ENCODE results near the gene KRT33A.

Gene KRT33A

GRCh38 chr17:41333836-41334235 lies 16.8 kb downstream of the KRT33A start:
- DNase-seq: no peak
- in situ Hi-C loops (cut with MboI; ENCODE audit: low pct_unique_long_range_greater_than_20kb, low sequenced_read_pairs): no loop called here

- DNase-seq: no peak
- in situ Hi-C loops (cut with MboI; ENCODE audit: low pct_unique_long_range_greater_than_20kb, low sequenced_read_pairs): no loop called here
Measured at GRCh38 chr17:41333098-41333497, 17.5 kb downstream of the KRT33A start.

GRCh38 chr17:41332239-41332638 lies 18.4 kb downstream of the KRT33A start:
- no peak for DNase-seq
- in situ Hi-C loops (cut with MboI; ENCODE audit: low pct_unique_long_range_greater_than_20kb, low sequenced_read_pairs): no loop called here

GRCh38 chr17:41331606-41332005 lies 19.0 kb downstream of the KRT33A start:
- no peak for DNase-seq
- in situ Hi-C loops (cut with MboI; ENCODE audit: low pct_unique_long_range_greater_than_20kb, low sequenced_read_pairs): no loop called here

- DNase-seq: peak; percentile 30
- in situ Hi-C loops (cut with MboI; ENCODE audit: low pct_unique_long_range_greater_than_20kb, low sequenced_read_pairs): no loop called here
Measured at GRCh38 chr17:41329279-41329948, 21.2 kb downstream of the KRT33A start.

GRCh38 chr17:41328207-41328606 lies 22.4 kb downstream of the KRT33A start:
- in situ Hi-C loops (cut with MboI; ENCODE audit: low pct_unique_long_range_greater_than_20kb, low sequenced_read_pairs): no loop called here
- DNase-seq: no peak

- no peak for DNase-seq
- in situ Hi-C loops (cut with MboI; ENCODE audit: low pct_unique_long_range_greater_than_20kb, low sequenced_read_pairs): no loop called here
Measured at GRCh38 chr17:41327411-41328120, 23.1 kb downstream of the KRT33A start.

GRCh38 chr17:41326173-41327145 lies 24.2 kb downstream of the KRT33A start:
- no peak for DNase-seq
- in situ Hi-C loops (cut with MboI; ENCODE audit: low pct_unique_long_range_greater_than_20kb, low sequenced_read_pairs): no loop called here

- in situ Hi-C loops (cut with MboI; ENCODE audit: low pct_unique_long_range_greater_than_20kb, low sequenced_read_pairs): no loop called here
- no peak for DNase-seq
Measured at GRCh38 chr17:41325611-41326010, 25.0 kb downstream of the KRT33A start.

- in situ Hi-C loops (cut with MboI; ENCODE audit: low pct_unique_long_range_greater_than_20kb, low sequenced_read_pairs): no loop called here
- no peak for DNase-seq
Measured at GRCh38 chr17:41325126-41325525, 25.5 kb downstream of the KRT33A start.

GRCh38 chr17:41324180-41325075 lies 26.2 kb downstream of the KRT33A start:
- in situ Hi-C loops (cut with MboI; ENCODE audit: low pct_unique_long_range_greater_than_20kb, low sequenced_read_pairs): loop anchor here (25.0 kb wide), 1 partner anchor 412 kb away; no protein-coding TSS in a partner anchor
- no peak for DNase-seq

GRCh38 chr17:41322903-41323895 lies 27.4 kb downstream of the KRT33A start:
- no peak for DNase-seq
- in situ Hi-C loops (cut with MboI; ENCODE audit: low pct_unique_long_range_greater_than_20kb, low sequenced_read_pairs): loop anchor here (25.0 kb wide), 1 partner anchor 411 kb away; no protein-coding TSS in a partner anchor

- in situ Hi-C loops (cut with MboI; ENCODE audit: low pct_unique_long_range_greater_than_20kb, low sequenced_read_pairs): loop anchor here (25.0 kb wide), 1 partner anchor 410 kb away; no protein-coding TSS in a partner anchor
- DNase-seq: peak; percentile 51
Measured at GRCh38 chr17:41322094-41322902, 28.3 kb downstream of the KRT33A start.

GRCh38 chr17:41318231-41318630 lies 32.4 kb downstream of the KRT33A start:
- in situ Hi-C loops (cut with MboI; ENCODE audit: low pct_unique_long_range_greater_than_20kb, low sequenced_read_pairs): loop anchor here (25.0 kb wide), 1 partner anchor 406 kb away; no protein-coding TSS in a partner anchor
- no peak for DNase-seq

- DNase-seq: no peak
- in situ Hi-C loops (cut with MboI; ENCODE audit: low pct_unique_long_range_greater_than_20kb, low sequenced_read_pairs): loop anchor here (25.0 kb wide), 1 partner anchor 404 kb away; no protein-coding TSS in a partner anchor
Measured at GRCh38 chr17:41315814-41316445, 34.7 kb downstream of the KRT33A start.

GRCh38 chr17:41315204-41315794 lies 35.3 kb downstream of the KRT33A start, which contains the start of gene KRTAP17-1:
KRTAP17-1 (minus strand) TSS chr17:41315710; CDS start chr17:41315650, 60 bp downstream.
- DNase-seq: no peak
- in situ Hi-C loops (cut with MboI; ENCODE audit: low pct_unique_long_range_greater_than_20kb, low sequenced_read_pairs): loop anchor here (25.0 kb wide), 1 partner anchor 403 kb away; no protein-coding TSS in a partner anchor
